Measurements from ENCODE around the gene SDK1.

- no peak for TF ChIP-seq ZNF560 (tag by site-specific recombination; IDR thresholded peaks at IDR 0.05; ENCODE audit: borderline replicate concordance)
- TF ChIP-seq, protein P1, sequence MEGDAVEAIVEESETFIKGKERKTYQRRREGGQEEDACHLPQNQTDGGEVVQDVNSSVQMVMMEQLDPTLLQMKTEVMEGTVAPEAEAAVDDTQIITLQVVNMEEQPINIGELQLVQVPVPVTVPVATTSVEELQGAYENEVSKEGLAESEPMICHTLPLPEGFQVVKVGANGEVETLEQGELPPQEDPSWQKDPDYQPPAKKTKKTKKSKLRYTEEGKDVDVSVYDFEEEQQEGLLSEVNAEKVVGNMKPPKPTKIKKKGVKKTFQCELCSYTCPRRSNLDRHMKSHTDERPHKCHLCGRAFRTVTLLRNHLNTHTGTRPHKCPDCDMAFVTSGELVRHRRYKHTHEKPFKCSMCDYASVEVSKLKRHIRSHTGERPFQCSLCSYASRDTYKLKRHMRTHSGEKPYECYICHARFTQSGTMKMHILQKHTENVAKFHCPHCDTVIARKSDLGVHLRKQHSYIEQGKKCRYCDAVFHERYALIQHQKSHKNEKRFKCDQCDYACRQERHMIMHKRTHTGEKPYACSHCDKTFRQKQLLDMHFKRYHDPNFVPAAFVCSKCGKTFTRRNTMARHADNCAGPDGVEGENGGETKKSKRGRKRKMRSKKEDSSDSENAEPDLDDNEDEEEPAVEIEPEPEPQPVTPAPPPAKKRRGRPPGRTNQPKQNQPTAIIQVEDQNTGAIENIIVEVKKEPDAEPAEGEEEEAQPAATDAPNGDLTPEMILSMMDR (tag by site-specific recombination; IDR thresholded peaks at IDR 0.05): no peak
Observed at GRCh38 chr7:3630081-3630480, 329.0 kb downstream of the SDK1 start.

Measured in HEK293 (cell line).